PC-3 (cell line): ENCODE data around the gene MAGI1. TPM values are rescaled to one million over a fixed set of nuclear protein-coding genes. Genes with fewer than 3 reads are reported as not detected.

ENCODE experiments used
- ATAC-seq: fragments of 200-7000 bp; cut with Tn5 transposase; 2 replicates; pipeline ENCODE4 v1.9.1; 2020; ENCODE audit warnings: mild to moderate bottlenecking, moderate library complexity
- BruUV-seq: library from RNA; stranded (reverse); fragments of 400-500 nt; replicated peaks from 2 replicates; lab custom pipeline; 2021; lab: Mats Ljungman, UMichigan
- CTCF ChIA-PET: fragments of 300-600 bp; sonication (Branson Sonifier 250); formaldehyde crosslinking; loops from one replicate; lab custom pipeline; 2022; ENCODE audit warnings: antibody characterized with exemption; lab: Charles Lee
- POLR2A ChIA-PET: fragments of 300-600 bp; sonication (Branson Sonifier 250); formaldehyde crosslinking; loops from one replicate; lab custom pipeline; 2022; ENCODE audit warnings: antibody characterized with exemption; ENCODE audit not compliant: unreplicated experiment; lab: Charles Lee
- DNase-seq: peaks from one replicate; pipeline ENCODE4 v3.0.0-alpha.2; 2015
- H2AFZ ChIP-seq: fragments of 300-600 bp; sonication (generic); 2 replicates; pipeline ENCODE4 v1.6.0; 2016; ENCODE audit warnings: antibody characterized with exemption, low read length
- H3F3A ChIP-seq: fragments of 300-600 bp; sonication (generic); one replicate; pipeline ENCODE4 v1.6.0; 2017; ENCODE audit warnings: antibody characterized with exemption, low read length, control low read depth, mild to moderate bottlenecking; ENCODE audit not compliant: unreplicated experiment
- H3K27ac ChIP-seq: fragments of 300-600 bp; sonication (generic); 2 replicates; pipeline ENCODE4 v1.5.1; 2016; ENCODE audit warnings: mild to moderate bottlenecking, low read length
- H3K27me3 ChIP-seq: fragments of 300-600 bp; sonication (generic); 2 replicates; pipeline ENCODE4 v1.6.1; 2016; ENCODE audit warnings: low read length, mixed read lengths
- H3K36me3 ChIP-seq: fragments of 300-600 bp; sonication (generic); 2 replicates; pipeline ENCODE4 v1.6.1; 2016; ENCODE audit warnings: low read depth, mixed run types, low read length, mixed read lengths
- H3K4me1 ChIP-seq: fragments of 300-600 bp; sonication (generic); 2 replicates; pipeline ENCODE4 v1.5.1; 2016; ENCODE audit warnings: low read length; ENCODE audit not compliant: insufficient read depth
- H3K4me2 ChIP-seq: fragments of 300-600 bp; sonication (generic); 2 replicates; pipeline ENCODE4 v1.6.0; 2016; ENCODE audit warnings: low read length
- H3K4me3 ChIP-seq: fragments of 300-600 bp; sonication (generic); 2 replicates; pipeline ENCODE4 v1.5.1; 2016; ENCODE audit warnings: mild to moderate bottlenecking, low read length, mixed read lengths
- H3K79me2 ChIP-seq: fragments of 300-600 bp; sonication (generic); 2 replicates; pipeline ENCODE4 v1.6.1; 2017; ENCODE audit warnings: low read length, mixed read lengths
- H3K9ac ChIP-seq: fragments of 300-600 bp; sonication (generic); 2 replicates; pipeline ENCODE4 v1.6.0; 2016; ENCODE audit warnings: mild to moderate bottlenecking, low read length
- H3K9me2 ChIP-seq: fragments of 300-600 bp; sonication (generic); replicated peaks from 2 replicates; pipeline ENCODE4 v1.6.1; 2016; ENCODE audit warnings: mixed run types, low read length, mixed read lengths
- H3K9me3 ChIP-seq: fragments of 300-600 bp; sonication (generic); 2 replicates; pipeline ENCODE4 v1.6.1; 2016; ENCODE audit warnings: low read length, mixed read lengths
- H4K20me1 ChIP-seq: fragments of 300-600 bp; sonication (generic); 2 replicates; pipeline ENCODE4 v1.6.1; 2016; ENCODE audit warnings: low read length, mixed read lengths
- CTCF ChIP-seq: fragments of 300-600 bp; sonication (generic); conservative IDR thresholded peaks from 2 replicates; pipeline ENCODE4 v1.5.1; 2017; ENCODE audit warnings: antibody characterized with exemption, low read depth, mild to moderate bottlenecking, low read length
- EZH2 ChIP-seq: fragments of 300-600 bp; sonication (generic); IDR thresholded peaks from one replicate; pipeline ENCODE4 v1.6.1; 2017; ENCODE audit warnings: antibody characterized with exemption, mild to moderate bottlenecking, low read length; ENCODE audit not compliant: unreplicated experiment
- EZH2phosphoT487 ChIP-seq: fragments of 300-600 bp; sonication (generic); IDR thresholded peaks from 2 replicates; pipeline ENCODE4 v1.6.1; 2018; ENCODE audit warnings: mild to moderate bottlenecking, antibody characterized with exemption, low read length, borderline replicate concordance
- intact Hi-C: fragments of 100-400 bp; cut with micrococcal nuclease; formaldehyde crosslinking; loops from 2 replicates; pipeline ENCODE4 v1.9.0; 2023
- total RNA-seq: library from RNA; depleted of rRNA; stranded (reverse); fragments of >200 nt; gene quantifications from 2 replicates; pipeline ENCODE4 v1.2.3, GENCODE V29; 2014

Gene MAGI1
- total RNA-seq, 1 experiment from 2014 or later = 8.9 TPM

DNA sequence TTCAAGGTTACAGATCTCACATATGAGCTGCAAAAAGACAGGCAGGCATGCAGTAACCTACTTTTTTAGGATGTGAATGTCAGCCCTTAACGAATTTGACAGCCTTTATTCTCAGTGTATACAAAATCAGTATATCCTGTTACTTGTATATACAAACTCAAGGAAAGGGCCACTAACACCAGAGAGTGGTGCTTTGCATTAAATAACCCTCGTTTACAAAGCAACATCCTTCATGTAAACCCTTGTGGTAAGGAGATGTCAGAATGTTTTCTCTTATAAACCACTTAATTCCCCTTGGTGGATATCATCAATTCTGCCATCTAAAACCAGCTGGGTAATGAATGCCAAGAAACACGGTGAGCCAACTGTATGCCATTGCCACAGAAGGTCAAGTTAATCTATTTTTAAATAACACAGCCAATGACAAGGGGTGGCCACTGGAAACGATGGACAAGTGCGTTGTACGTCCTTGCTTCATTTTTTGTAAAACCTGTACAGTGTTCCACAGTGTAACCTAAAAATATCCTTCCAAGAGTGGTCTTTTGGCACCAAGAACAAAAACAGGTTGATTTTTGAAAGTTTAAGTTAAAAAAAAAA, 7.5 kb downstream of the MAGI1 start:
- ATAC-seq = no peak
- Histone ChIP-seq H3K4me3 (no peak overlapping the region), H3K36me3 (no peaks in the 10 kb centered on the region), H3K9me2 (no peaks in the 10 kb centered on the region), H3K27ac (no peak overlapping the region), H3K79me2 (peaks cover 26% of the 10 kb centered on the region), H4K20me1 (no peaks in the 10 kb centered on the region), H2AFZ (no peak overlapping the region), H3K27me3 (no peaks in the 10 kb centered on the region), H3K9ac (no peak overlapping the region), H3K4me2 (no peak overlapping the region), H3F3A (no peaks in the 10 kb centered on the region), H3K9me3 (no peaks in the 10 kb centered on the region), H3K4me1 (no peaks in the 10 kb centered on the region)
- POLR2A ChIA-PET = no interaction called here
- no peak for TF ChIP-seq CTCF
- TF ChIP-seq EZH2phosphoT487 = no peak
- TF ChIP-seq EZH2 = no peak
- intact Hi-C loops = no loop called here
- CTCF ChIA-PET = no interaction called here
- DNase-seq = no peak
- no TSS peak for BruUV-seq

DNA sequence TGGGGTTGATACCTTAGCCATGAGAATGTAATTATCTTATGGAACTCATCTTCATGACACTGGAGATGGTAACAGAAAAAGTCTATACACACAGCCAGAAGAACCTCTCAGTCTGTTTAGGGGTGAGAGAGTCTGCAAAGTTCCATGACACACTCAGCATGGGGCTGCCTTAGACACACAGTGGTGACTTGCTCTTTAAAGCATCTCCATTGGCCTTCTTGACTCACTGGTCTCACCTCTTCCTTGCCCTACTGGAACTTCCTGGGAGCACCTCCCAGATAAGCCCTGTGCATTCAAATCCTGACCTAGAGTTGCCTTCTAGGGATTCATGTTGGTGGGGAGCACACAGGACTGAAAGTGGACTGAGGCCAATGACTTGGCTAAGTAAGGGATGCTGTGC, 9.3 kb downstream of the MAGI1 start:
- H3F3A ChIP-seq = no peaks in the 10 kb centered on the region
- no peak for TF ChIP-seq EZH2phosphoT487
- no peak for TF ChIP-seq CTCF
- no peak for TF ChIP-seq EZH2
- no peaks in the 10 kb centered on the region for H3K27me3 ChIP-seq
- intact Hi-C loops = no loop called here
- no peak overlapping the region for H3K27ac ChIP-seq
- H3K9ac ChIP-seq = no peak overlapping the region
- peaks cover 9% of the 10 kb centered on the region for H3K79me2 ChIP-seq
- H2AFZ ChIP-seq = no peak overlapping the region
- no peak for ATAC-seq
- H3K9me3 ChIP-seq = no peaks in the 10 kb centered on the region
- H3K4me1 ChIP-seq = no peaks in the 10 kb centered on the region
- no peak overlapping the region for H3K4me2 ChIP-seq
- ChIA-PET CTCF (no interaction called here), POLR2A (no interaction called here)
- H4K20me1 ChIP-seq = no peaks in the 10 kb centered on the region
- no peaks in the 10 kb centered on the region for H3K36me3 ChIP-seq
- DNase-seq = no peak
- no TSS peak for BruUV-seq
- H3K9me2 ChIP-seq = no peaks in the 10 kb centered on the region
- no peak overlapping the region for H3K4me3 ChIP-seq

- peaks cover 4% of the 10 kb centered on the region for H3K79me2 ChIP-seq
- no peaks in the 10 kb centered on the region for H4K20me1 ChIP-seq
These were observed 9.7 kb downstream of the MAGI1 start for GRCh38 chr3:66029014-66029413.

More at GRCh38 chr3:66029014-66029413, 9.7 kb downstream of the MAGI1 start:
- TF ChIP-seq EZH2 (no peak), CTCF (no peak), EZH2phosphoT487 (no peak)
- no peak for DNase-seq
- H3K4me1 ChIP-seq = no peaks in the 10 kb centered on the region
- H3K9ac ChIP-seq = no peak overlapping the region
- ChIA-PET CTCF (no interaction called here), POLR2A (no interaction called here)
- intact Hi-C loops = no loop called here
- H3F3A ChIP-seq = no peaks in the 10 kb centered on the region
- H3K4me3 ChIP-seq = no peak overlapping the region
- H3K4me2 ChIP-seq = no peak overlapping the region
- ATAC-seq = no peak
- H3K36me3 ChIP-seq = no peaks in the 10 kb centered on the region
- BruUV-seq = no TSS peak
- no peak overlapping the region for H2AFZ ChIP-seq
- no peak overlapping the region for H3K27ac ChIP-seq
- H3K27me3 ChIP-seq = no peaks in the 10 kb centered on the region
- no peaks in the 10 kb centered on the region for H3K9me2 ChIP-seq
- H3K9me3 ChIP-seq = no peaks in the 10 kb centered on the region
